Activated CD8-positive, alpha-beta T cell treated with anti-CD3 and anti-CD28 coated beads, Interleukin-2, amount 10 ng/mL, durations not matched to agents 7 days and 5 days (primary cell): ENCODE data around the gene EYS. TPM values are rescaled to one million over a fixed set of nuclear protein-coding genes. Genes with fewer than 3 reads are reported as not detected.

Source experiments
- ATAC-seq: fragments of 150-1000 bp; cut with Tn5 transposase; one replicate; pipeline ENCODE4 v1.10.0; 2021; ENCODE audit warnings: moderate library complexity
- CTCF ChIA-PET: fragments of 350-600 bp; sonication (Branson Sonifier 250); formaldehyde crosslinking; loops from one replicate; lab custom pipeline; 2021; ENCODE audit warnings: antibody characterized with exemption; lab: Charles Lee
- POLR2A ChIA-PET: fragments of 350-600 bp; sonication (Branson Sonifier 250); formaldehyde crosslinking; loops from one replicate; lab custom pipeline; 2021; ENCODE audit warnings: antibody characterized with exemption; lab: Charles Lee
- DNase-seq: peaks from one replicate; pipeline ENCODE4 v3.0.0-alpha.2; 2020
- H3K27ac Mint-ChIP-seq: one replicate; pipeline ENCODE4 v1.8.0; 2021; ENCODE audit warnings: mild to moderate bottlenecking, mixed read lengths
- H3K27me3 Mint-ChIP-seq: one replicate; pipeline ENCODE4 v1.8.0; 2021; ENCODE audit warnings: low read depth, mixed read lengths
- H3K36me3 Mint-ChIP-seq: one replicate; pipeline ENCODE4 v1.8.0; 2021; ENCODE audit warnings: low read depth, mixed read lengths
- H3K4me1 Mint-ChIP-seq: one replicate; pipeline ENCODE4 v1.8.0; 2021; ENCODE audit warnings: low read depth, mixed read lengths
- H3K4me3 Mint-ChIP-seq: one replicate; pipeline ENCODE4 v1.8.0; 2021; ENCODE audit warnings: mild to moderate bottlenecking, mixed read lengths
- H3K9me3 Mint-ChIP-seq: one replicate; pipeline ENCODE4 v1.8.0; 2022; ENCODE audit warnings: mixed read lengths; ENCODE audit not compliant: insufficient read depth
- total RNA-seq, 2 experiments: library from RNA; stranded (reverse); gene quantifications; one replicate each; pipeline ENCODE4 v1.2.3, GENCODE V29; 2021

The EYS gene
- total RNA-seq, 2 experiments from 2014 or later: not detected

DNA sequence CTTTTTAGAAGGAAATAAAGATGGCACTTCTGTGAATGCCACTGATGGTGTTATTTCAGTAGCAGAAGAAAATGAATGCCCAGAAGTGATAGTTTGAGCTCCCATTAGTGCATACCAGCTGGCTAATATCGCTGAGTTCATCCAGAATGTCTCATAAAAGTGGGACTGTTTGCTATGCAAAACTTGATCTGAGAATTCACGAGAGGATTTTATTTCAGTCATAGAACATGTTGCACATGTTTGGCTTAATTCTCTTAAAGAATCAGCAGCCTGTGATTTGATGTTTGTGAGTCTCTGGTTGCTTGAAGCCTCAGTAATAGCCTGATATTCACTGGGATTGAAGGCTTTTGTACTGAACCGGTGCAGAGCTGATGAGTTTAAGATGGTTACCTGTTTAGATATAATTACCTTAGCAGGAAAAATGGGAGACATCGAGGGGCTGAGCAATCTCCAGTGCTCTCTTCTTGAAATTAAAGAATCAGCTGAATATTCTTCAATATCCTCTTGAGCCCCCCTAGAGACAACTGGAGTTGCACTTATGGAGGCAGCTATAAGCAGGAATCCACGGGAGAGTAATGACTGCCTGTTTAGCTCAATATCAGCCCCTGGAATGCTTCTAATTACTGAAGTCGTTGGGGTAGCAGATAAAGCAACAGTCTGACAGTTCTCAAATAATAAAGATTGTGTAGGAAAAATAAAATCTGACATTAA, 1115.9 kb downstream of the EYS start:
- no peak overlapping the region for H3K27ac Mint-ChIP-seq
- DNase-seq (no peak), ATAC-seq (no peak)
- no peaks in the 10 kb centered on the region for H3K27me3 Mint-ChIP-seq
- ChIA-PET CTCF (no interaction called here), POLR2A (no interaction called here)
- H3K4me3 Mint-ChIP-seq: no peak overlapping the region
- no peaks in the 10 kb centered on the region for H3K4me1 Mint-ChIP-seq
- H3K9me3 Mint-ChIP-seq: peaks cover 11% of the 10 kb centered on the region
- H3K36me3 Mint-ChIP-seq: no peaks in the 10 kb centered on the region

DNA sequence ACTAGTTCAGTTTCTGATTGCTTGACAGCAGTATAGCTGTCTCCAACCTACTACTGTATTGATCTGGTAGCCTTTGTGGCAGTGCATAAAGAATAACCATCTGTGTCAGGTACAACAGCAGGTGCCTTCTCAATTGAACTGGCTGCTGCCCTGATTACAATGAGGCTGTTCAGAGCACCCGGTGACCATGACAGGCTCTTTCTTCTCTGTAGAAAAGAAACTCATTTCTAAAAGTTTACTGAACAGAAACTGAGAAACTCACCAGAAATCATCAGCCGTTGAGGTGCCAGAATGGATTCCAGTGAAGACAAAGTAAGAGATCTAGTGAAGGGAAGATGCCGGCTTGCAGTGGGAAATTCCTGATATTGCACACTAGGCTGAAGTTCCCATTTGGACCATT, 1117.1 kb downstream of the EYS start:
- ATAC-seq: no peak
- Mint-ChIP-seq H3K9me3 (peaks cover 2% of the 10 kb centered on the region), H3K27ac (no peak overlapping the region), H3K27me3 (no peaks in the 10 kb centered on the region), H3K36me3 (no peaks in the 10 kb centered on the region), H3K4me3 (no peak overlapping the region), H3K4me1 (no peaks in the 10 kb centered on the region)
- no peak for DNase-seq
- ChIA-PET CTCF (no interaction called here), POLR2A (no interaction called here)

DNA sequence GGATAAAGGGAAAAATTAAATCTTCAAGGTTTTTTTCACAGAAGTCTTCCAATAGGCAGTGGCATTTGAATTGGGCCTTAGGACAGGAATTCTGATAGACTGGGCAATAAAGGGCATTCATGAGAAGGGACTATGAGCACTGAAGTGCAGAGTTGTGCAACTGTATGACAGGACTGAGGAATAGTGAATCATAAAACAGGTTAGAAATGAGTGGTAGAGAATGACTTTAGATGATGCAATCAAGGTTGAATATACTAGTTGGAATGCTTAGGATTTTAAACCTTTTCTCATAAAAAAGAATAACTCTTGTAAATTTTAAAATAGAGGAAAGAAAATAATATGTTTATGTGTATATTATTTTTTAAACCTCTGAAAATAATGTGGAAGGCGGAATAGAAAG, 1126.7 kb downstream of the EYS start:
- ChIA-PET CTCF (no interaction called here), POLR2A (no interaction called here)
- H3K36me3 Mint-ChIP-seq: no peaks in the 10 kb centered on the region
- H3K27ac Mint-ChIP-seq: no peak overlapping the region
- peaks cover 5% of the 10 kb centered on the region for H3K9me3 Mint-ChIP-seq
- DNase-seq (no peak), ATAC-seq (no peak)
- no peaks in the 10 kb centered on the region for H3K27me3 Mint-ChIP-seq
- no peaks in the 10 kb centered on the region for H3K4me1 Mint-ChIP-seq
- no peak overlapping the region for H3K4me3 Mint-ChIP-seq

DNA sequence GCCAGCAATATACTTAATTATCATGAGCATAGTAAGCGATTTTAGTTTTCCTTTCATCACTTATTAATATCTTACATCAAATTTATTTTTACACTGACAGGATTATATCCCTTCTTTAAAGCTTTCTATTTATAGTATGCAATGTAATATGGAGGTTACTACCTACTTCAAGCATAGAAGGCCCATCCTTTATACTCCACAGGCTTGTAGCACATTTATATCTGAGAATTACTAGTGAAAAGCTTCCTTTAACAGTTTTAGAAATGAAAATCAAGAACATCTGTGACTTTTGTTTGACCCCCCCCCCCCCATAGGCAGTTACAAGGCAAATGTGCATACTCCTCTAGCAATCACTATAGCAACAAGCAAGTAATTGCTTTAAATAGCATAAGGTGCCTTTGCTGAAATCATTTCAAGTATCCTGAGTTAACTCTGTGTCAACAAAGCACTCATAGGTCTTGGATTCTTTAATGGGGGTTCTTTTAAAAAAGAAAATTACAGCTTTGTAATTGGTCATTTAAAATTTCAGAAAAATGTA, 1153.7 kb downstream of the EYS start:
- ChIA-PET POLR2A (no interaction called here), CTCF (no interaction called here)
- ATAC-seq (no peak), DNase-seq (no peak)
- no peak overlapping the region for H3K4me3 Mint-ChIP-seq
- peaks cover 14% of the 10 kb centered on the region for H3K9me3 Mint-ChIP-seq
- no peaks in the 10 kb centered on the region for H3K36me3 Mint-ChIP-seq
- H3K27ac Mint-ChIP-seq: no peak overlapping the region
- no peaks in the 10 kb centered on the region for H3K27me3 Mint-ChIP-seq
- H3K4me1 Mint-ChIP-seq: no peaks in the 10 kb centered on the region

DNA sequence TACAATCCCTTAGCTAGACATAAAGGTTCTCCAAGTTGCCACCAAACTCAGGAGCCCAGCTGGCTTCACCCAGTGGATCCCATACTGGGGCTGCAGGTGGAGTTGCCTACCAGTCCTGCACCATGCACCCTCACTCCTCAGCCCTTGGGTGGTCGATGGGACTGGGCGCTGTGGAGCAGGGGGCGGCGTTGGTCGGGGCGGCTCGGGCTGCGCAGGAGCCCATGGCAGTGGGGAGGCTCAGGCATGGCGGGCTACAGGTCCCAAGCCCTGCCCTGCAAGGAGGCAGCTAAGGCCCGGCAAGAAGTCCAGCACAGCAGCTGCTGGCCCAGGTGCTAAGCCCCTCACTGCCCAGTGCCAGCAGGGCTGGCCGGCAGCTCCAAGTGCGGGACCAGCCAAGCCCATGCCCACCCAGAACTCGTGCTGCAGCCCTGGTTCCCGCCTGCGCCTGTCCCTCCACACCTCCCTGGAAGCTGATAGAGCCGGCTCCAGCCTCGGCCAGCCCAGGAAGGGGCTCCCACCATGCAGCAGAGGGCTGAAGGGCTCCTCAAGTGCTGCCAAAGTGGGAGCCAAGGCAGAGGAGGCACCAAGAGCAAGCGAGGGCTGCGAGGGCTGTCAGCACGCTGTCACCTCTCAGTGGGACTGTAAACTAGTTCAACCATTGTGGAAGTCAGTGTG, 1159.3 kb downstream of the EYS start:
- H3K4me1 Mint-ChIP-seq: no peaks in the 10 kb centered on the region
- no peaks in the 10 kb centered on the region for H3K36me3 Mint-ChIP-seq
- H3K4me3 Mint-ChIP-seq: no peak overlapping the region
- POLR2A ChIA-PET: no interaction called here
- DNase-seq (no peak), ATAC-seq (no peak)
- no peaks in the 10 kb centered on the region for H3K27me3 Mint-ChIP-seq
- no peak overlapping the region for H3K27ac Mint-ChIP-seq
- peaks cover 10% of the 10 kb centered on the region for H3K9me3 Mint-ChIP-seq
- CTCF ChIA-PET: no interaction called here

DNA sequence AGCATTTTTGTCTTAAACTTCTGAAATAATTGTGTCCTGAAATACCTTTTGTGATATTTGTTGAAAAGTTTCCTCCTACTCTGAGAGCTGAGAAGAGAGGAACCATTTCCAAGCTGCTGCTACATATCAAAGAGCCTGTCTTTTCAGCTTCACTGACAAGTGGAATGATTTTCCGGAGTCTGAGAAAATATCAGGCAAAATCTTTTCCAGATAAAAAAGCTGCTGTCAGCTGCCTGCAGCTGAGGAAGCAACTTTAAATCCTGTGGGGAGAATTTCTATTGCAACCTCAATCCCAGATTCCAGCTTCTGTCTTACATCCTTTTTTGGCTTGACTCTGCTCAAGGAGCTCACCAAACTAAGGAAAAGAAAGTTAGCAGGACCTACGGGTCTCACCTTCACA, 1167.1 kb downstream of the EYS start:
- CTCF ChIA-PET: no interaction called here
- Mint-ChIP-seq H3K36me3 (no peaks in the 10 kb centered on the region), H3K9me3 (peaks cover 9% of the 10 kb centered on the region), H3K4me1 (no peaks in the 10 kb centered on the region), H3K4me3 (no peak overlapping the region), H3K27ac (no peak overlapping the region), H3K27me3 (no peaks in the 10 kb centered on the region)
- no peak for DNase-seq
- ATAC-seq: no peak
- POLR2A ChIA-PET: no interaction called here

DNA sequence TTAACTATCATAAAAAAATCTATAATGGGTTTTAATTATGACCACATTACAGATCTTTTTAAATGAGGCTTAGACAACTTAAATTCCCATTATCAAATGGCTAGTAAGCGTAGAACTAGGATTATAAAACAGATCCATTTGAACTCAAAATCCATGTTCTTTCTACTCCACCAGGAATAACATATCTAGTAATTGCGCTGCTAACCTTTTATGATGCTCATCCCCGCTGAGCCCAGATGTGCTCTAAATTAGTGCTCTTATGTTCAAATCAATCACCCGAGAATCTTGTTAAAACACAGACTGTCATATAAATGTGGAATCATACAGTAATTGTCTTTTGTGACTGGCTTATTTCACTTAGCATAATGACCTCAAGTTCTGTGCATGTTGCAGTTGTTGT, 1168.3 kb downstream of the EYS start:
- ChIA-PET POLR2A (no interaction called here), CTCF (no interaction called here)

GRCh38 chr6:64527899-64528298, 1179.1 kb downstream of the EYS start:
- ChIA-PET POLR2A (no interaction called here), CTCF (no interaction called here)
- Mint-ChIP-seq H3K27me3 (no peaks in the 10 kb centered on the region), H3K27ac (no peak overlapping the region), H3K4me1 (no peaks in the 10 kb centered on the region), H3K9me3 (peaks cover 5% of the 10 kb centered on the region), H3K4me3 (no peak overlapping the region), H3K36me3 (no peaks in the 10 kb centered on the region)
- ATAC-seq (no peak), DNase-seq (no peak)

More for the DNA sequence above, 1168.3 kb downstream of the EYS start:
- H3K36me3 Mint-ChIP-seq: no peaks in the 10 kb centered on the region
- peaks cover 9% of the 10 kb centered on the region for H3K9me3 Mint-ChIP-seq
- no peaks in the 10 kb centered on the region for H3K4me1 Mint-ChIP-seq
- ATAC-seq (no peak), DNase-seq (no peak)
- no peak overlapping the region for H3K4me3 Mint-ChIP-seq
- H3K27me3 Mint-ChIP-seq: no peaks in the 10 kb centered on the region
- no peak overlapping the region for H3K27ac Mint-ChIP-seq

- peaks cover 7% of the 10 kb centered on the region for H3K9me3 Mint-ChIP-seq
- no peaks in the 10 kb centered on the region for H3K27me3 Mint-ChIP-seq
- no peaks in the 10 kb centered on the region for H3K4me1 Mint-ChIP-seq
- DNase-seq (no peak), ATAC-seq (no peak)
- CTCF ChIA-PET: no interaction called here
- H3K27ac Mint-ChIP-seq: no peak overlapping the region
- no peak overlapping the region for H3K4me3 Mint-ChIP-seq
- no peaks in the 10 kb centered on the region for H3K36me3 Mint-ChIP-seq
- POLR2A ChIA-PET: no interaction called here
These were observed 1184.2 kb downstream of the EYS start for GRCh38 chr6:64522859-64523258.

DNA sequence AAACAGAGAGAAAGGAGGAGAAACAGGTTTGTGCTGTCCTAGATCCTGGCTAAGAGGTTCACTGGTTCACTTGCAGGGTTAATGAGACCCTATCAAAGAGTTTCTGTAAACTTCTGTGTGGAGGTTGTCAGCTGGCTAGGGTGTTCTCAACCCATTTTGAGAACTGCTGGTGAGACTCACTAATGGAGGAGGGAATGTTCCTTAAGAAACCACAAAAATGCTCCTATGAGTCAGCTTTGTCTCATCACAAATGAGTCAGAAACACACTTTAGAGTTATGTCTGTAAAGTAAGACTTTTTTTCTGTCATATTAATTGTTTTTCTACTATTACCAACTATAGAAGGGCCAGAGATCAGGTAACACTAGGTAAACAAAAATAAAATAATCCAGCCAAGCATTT, 1187.0 kb downstream of the EYS start:
- Mint-ChIP-seq H3K4me3 (no peak overlapping the region), H3K27ac (no peak overlapping the region), H3K36me3 (no peaks in the 10 kb centered on the region), H3K4me1 (no peaks in the 10 kb centered on the region), H3K9me3 (peaks cover 13% of the 10 kb centered on the region), H3K27me3 (no peaks in the 10 kb centered on the region)
- ChIA-PET CTCF (no interaction called here), POLR2A (no interaction called here)
- DNase-seq: no peak
- ATAC-seq: no peak

DNA sequence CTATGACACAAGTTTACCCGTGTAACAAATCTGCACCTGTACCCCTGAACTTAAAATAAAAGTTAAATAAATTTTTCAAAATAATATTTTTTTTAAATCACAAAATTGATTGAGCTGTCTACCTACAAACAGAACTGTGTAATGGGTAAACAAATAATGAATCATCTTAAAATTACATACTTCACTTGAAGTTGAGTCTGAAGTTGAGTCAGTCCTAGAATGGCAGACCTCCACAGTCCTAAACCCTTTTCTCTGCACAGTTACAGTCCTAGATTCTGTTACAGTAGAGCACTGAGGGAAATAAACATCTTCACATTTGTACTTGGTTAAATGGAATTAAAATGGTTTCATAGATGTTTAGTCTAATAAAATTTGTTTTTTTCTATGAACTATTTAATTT, 1190.6 kb downstream of the EYS start:
- H3K27me3 Mint-ChIP-seq: no peaks in the 10 kb centered on the region
- no peak overlapping the region for H3K4me3 Mint-ChIP-seq
- no peaks in the 10 kb centered on the region for H3K36me3 Mint-ChIP-seq
- ATAC-seq (no peak), DNase-seq (no peak)
- no peak overlapping the region for H3K27ac Mint-ChIP-seq
- POLR2A ChIA-PET: no interaction called here
- CTCF ChIA-PET: no interaction called here
- H3K9me3 Mint-ChIP-seq: peaks cover 17% of the 10 kb centered on the region
- H3K4me1 Mint-ChIP-seq: no peaks in the 10 kb centered on the region

- POLR2A ChIA-PET: no interaction called here
- Mint-ChIP-seq H3K4me3 (no peak overlapping the region), H3K4me1 (no peaks in the 10 kb centered on the region), H3K27me3 (no peaks in the 10 kb centered on the region), H3K9me3 (peaks cover 20% of the 10 kb centered on the region), H3K36me3 (no peaks in the 10 kb centered on the region), H3K27ac (no peak overlapping the region)
- CTCF ChIA-PET: no interaction called here
- DNase-seq (no peak), ATAC-seq (no peak)
These were observed 1199.4 kb downstream of the EYS start for GRCh38 chr6:64507661-64508060.
